ENCODE results near the gene ARHGAP40. TPM values are rescaled to one million over a fixed set of nuclear protein-coding genes. Genes with fewer than 3 reads are reported as not detected.

The ARHGAP40 gene
- total and polyA plus RNA-seq, 2 of the 8 experiments (the other 6 are each of a cell fraction or from before 2014, with no cell fraction given), result 0.74 to 1.4 TPM

DNA sequence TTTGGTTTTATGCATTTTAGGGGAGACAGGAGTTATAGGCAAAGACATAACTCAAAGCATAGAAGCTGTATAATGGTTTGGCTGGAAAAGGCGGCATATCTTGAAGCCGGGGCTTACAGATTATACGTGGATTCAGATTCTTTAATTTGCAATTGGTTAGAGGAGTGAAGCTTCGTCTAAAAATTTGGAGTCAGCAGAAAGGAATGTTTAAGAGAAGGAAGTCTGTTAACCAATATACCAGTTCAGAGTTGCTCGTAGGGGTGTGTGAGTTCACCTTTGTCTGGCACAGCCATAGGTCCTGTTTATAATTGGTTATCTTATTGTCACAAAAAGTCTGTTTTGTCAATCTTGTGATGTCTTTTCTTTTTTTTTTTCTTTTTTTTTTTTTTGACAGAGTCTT, 8.9 kb downstream of the ARHGAP40 start (continued):
- no peak for TF ChIP-seq CHD7 (IDR thresholded peaks at IDR 0.05; ENCODE audit: insufficient replicate concordance, low read length)
- no peak for TF ChIP-seq ASH2L (IDR thresholded peaks at IDR 0.05; ENCODE audit: low read length)

Measured in H1 (cell line).